CD4-positive, alpha-beta T cell treated with Interleukin-21 for 1 hour (primary cell): Measurements from ENCODE around the gene SLC25A1.
"Not testable (repeated sequence)": the region's sequence is repeated elsewhere in the genome, so short reads cannot be mapped to it uniquely, and the experiment has no call there.

Experiments used
- DNase-seq: peaks from one replicate; pipeline ENCODE4 v3.0.0-alpha.2; 2020

Gene SLC25A1

DNA sequence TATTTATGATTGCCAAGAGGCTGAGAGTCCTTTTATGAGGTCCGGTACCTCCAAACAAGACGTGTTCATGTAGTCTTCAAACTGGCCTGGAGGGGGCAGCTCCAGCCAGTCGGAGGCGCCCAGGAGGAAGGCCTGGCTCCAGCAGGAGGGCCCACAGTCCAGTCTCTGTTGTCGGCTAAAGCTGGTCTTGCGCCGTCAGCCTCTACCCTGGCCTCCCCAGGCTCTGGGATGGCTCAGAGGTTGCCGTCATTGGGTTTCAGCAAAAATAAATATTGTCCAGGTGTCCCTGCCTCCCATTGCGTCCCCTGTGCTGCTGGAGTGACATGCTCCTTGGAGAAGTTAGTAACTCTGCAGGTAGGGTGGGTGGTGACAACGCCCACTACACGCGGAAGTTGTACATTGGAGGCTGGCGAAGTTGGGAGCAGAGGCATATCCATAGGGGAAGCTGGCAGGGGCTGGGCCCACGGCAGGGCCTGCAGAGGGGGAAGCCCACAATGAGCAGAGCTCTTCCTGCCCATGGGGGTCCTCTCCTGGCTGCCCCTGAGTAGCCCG is 1.0 kb upstream of the SLC25A1 start:
- DNase-seq: peak; percentile 61

DNA sequence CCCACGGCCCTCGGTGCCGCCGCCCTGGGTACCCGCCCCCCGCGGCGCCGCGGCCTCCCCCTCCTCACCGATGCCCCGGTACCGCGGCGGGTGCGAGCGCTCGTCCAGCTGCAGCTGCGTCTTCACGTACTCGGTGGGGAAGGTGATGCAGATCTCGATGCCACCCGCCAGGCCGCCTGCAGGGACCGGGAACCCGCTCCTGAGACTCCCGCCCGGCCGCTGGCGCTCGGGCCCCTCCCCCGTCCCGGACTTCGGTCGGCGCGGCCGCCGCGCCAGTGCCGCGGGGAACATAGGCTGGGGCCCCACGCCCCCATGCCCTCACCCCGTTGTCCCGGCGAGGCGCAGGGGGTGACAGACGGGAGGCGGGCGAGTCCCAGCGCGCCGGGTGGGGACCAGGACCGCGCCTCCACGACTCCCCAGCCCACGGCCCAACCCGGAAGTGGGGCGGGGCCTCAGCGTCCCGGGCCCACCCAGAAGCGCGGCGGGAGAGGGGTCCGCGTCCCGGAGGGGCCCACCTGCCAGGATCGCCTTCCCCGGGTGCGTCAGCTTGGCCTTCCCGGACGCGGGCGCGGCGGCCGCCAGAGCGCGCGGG is 375 bp downstream of the SLC25A1 start:
- peak; percentile 64 for DNase-seq

DNA sequence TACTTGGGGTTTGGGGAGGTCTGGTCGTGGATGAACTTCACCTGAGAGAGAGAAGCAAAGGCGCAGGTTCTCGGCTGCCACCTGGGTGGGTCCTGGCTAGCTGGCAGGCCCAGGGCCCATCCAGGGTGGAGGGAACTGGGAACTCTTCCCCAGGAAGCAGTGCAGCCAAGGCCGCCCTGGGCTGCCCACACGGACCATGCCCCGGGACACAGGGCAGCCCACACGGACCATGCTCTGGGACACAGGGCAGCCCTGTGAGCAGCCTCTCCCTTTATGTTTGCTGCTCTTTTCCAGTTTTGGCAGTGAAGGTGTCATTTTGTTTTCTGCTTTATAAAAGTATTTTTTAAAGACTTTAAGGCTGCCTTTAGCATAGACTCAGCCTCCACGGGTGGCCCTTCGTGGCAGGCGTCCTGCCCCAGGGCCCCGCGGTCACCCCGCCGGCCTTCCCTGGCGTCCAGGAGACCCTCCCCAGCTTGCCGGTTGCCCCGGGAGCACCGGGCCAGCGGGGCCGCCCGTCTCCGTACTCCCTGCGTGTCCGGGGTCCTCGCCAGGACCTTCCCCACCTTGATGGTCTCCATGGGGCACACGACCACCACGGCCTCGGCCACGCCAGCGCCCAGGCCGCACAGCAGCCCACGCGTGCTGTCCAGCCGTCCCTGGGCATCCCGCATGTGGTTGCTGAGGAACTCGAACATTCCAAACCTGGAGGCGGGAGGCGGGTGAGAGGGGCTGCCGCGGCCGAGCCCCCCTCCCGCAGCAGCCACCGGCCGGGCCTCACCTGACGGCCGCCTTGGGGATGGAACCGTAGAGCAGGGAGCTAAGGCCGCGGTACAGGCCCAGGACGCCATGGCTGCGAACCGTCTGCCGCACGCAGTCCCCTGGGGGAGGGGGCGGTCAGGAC is 1.1 kb downstream of the SLC25A1 start:
- DNase-seq: no peak

- no peak for DNase-seq
Observed at GRCh38 chr22:19176732-19177131, 1.8 kb downstream of the SLC25A1 start.

- DNase-seq: no peak
Observed at GRCh38 chr22:19176175-19176643, 2.3 kb downstream of the SLC25A1 start.

- no peak for DNase-seq
Observed at GRCh38 chr22:19175602-19176174, 2.8 kb downstream of the SLC25A1 start.

DNA sequence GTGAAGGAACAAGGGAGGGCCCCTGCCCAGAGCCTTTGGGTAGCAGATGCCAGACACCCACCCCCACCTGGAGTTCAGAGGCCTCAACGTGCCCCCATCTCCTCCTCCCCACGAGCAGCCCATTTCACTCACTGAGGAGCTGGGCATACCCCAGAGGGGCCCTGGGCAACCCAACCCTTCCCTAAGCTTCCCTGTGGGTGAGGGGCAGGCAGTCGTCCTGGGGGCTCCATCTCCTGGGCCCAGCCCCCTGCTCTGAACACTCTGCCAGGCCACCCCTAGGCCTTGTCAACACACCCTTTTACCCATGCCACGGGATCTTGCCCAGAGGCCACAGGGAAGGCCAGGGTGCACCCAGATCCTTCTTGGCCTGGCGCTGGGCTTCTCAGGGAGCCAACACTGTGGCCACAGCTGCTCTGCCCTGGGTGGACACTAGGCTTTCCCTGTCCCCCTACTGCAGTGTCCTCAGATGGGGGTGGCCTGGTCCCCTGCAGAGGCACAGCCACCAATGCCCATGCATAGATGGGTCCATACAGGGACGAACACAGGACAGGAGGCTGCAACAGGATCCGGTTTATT is 3.4 kb downstream of the SLC25A1 start:
- no peak for DNase-seq

DNA sequence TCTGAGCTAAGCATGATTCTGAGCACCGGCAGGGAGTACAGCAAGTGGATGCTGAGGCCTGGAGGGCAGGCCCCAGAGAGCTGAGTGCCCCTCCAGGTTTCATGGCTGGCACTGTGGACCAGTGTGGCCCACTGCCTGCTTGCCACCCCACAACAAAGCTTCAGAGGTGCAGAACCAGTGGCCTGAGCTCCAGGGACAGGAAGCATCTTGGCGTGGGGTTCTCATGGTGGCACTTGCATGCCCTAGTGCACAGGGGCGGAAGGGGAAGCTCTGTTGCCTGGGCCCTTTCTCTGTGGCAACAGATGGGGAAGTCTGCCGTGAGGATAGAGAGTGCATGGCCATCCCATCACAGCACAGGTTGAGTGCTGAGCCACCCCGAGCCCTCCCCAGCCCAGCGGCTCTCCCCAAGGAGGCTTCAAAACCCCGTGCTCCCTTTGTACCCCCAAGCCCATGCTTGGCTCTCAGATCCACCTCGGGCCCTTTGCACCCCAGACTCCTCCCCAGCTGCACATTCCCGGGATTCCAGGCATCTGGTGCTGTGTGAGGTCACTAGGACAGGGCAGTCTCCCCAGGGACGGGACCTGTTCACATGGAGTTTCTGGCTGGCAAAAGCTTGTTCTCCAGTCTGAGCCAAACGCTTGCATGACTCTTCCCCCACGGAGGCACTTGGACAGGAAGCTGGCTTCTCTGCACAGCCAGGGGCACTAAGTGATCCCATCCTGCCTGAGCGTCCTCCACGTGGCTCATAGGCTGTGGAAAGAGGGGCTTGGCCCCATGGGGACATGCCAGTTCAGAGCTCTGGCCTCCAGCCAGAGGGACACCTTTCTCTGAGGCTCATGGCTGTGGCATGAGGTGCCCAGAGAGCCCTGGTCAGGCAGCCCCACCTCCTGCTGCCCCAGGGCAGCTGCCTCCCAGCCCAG is 4.2 kb downstream of the SLC25A1 start:
- DNase-seq: no peak

GRCh38 chr22:19173047-19174035 is 5.2 kb downstream of the SLC25A1 start:
- no peak for DNase-seq

DNA sequence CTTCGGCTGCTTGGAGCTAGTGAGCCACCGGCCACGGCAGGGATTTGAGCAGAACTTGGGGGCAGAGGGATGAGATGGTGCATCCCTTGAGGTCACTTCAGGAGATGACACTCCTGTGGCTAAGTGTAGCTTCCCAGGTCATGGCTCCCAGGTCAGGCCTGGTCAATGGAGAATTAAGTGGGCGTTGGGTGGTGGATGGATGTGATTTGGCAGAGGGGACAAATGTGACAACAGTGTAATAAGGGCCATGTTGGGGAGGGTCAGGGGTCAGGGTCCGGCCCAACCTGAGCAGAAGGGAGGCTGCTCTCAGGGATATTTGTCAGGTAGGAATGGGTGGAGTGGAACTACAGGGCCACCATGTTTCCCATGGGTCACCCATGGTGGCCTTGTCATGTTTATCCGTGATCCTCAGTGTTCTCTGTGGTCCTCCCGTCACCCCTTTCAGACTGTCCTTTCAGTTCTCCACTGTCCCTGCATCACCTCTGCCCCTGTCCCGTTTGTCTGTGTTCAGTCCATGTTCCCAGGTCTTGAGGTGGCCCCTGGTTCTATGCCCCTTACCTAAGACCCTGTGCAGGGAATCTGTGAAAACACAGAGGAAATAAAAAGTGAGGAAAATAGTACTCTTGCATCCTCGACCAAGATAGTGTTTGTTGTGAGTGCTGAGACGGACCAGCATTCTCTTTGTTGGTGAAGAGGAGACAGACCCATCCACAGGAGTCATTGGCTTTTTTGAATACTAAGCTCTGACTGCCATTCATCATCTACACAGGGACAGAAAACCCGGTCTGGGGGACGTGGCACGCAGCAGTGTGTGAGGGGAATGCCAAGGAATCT is 6.1 kb downstream of the SLC25A1 start:
- no peak for DNase-seq

GRCh38 chr22:19169947-19170318 is 8.6 kb downstream of the SLC25A1 start:
- no peak for DNase-seq

- DNase-seq: no peak
Observed at GRCh38 chr22:19169002-19169946, 9.3 kb downstream of the SLC25A1 start.

- DNase-seq: no peak
Observed at GRCh38 chr22:19168088-19168890, 10.2 kb downstream of the SLC25A1 start.

DNA sequence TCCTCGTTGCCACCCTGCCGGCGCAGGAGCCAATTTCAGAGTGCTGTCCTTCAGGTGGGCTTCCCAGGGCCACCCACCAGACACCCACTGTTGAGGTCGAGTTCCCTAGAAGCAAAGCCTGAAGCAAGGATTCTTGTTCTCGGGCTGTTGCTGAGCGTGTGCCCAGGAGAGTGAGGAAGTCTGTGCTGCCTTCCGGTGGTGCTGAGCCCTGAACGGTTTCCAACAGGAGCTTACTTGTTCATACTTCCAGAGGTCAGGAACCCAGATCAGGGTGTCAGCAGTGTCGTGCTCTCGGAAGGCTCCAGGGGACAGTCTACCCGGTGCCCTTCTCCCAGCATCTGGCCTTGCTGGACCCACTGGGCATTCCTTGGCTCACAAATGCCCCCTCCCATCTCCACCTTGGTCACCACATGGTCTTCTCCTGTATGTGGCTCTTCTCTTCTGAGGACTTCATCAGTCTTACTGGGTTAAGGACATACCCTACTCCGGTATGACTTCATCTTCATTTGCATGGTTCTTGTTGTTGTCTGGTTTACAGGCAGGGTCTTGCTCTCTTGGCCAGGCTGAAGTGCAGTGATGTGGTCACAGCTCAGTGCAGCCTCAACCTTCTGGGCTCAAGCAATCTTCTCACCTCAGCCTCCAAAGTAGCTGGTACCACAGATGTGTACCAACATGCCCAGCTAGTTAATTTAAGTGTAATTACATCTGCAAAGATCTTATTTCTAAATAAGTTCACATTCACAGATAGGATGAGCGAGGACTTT is 11.2 kb downstream of the SLC25A1 start:
- DNase-seq: no peak

GRCh38 chr22:19166421-19166820 is 12.1 kb downstream of the SLC25A1 start:
- DNase-seq: no peak

GRCh38 chr22:19164425-19164824 is 14.1 kb downstream of the SLC25A1 start:
- DNase-seq: no peak

- not testable (repeated sequence) for DNase-seq
Observed at GRCh38 chr22:19158649-19159048, 19.9 kb downstream of the SLC25A1 start.
